NCI-H2196 treated with DMSO at 0.1 percent for 48 hours (cell line): ENCODE data around the gene TBC1D17.

Experiments
- DNase-seq: peaks from one replicate; lab custom pipeline; 2025; ENCODE audit not compliant: unreplicated experiment; lab: John Stamatoyannopoulos, UW

TBC1D17 gene

DNA sequence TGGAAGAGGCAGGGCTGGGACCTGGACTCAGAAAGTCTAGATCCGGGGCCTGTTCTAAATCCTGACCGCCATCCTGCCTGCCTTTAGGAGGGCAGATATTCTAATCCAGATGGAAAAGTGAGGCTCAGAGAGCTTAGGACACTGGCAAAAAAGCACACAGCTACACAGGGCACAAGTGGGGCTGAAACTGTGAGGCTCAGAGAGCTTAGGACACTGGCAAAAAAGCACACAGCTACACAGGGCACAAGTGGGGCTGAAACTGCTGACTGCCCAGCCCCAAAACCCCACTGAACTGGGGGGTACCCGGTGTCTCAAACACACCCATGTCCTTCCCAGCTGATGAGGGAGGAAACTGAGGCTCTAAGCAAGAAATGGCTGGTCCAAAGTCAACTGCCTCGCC is 2.3 kb upstream of the TBC1D17 start:
- no peak for DNase-seq

DNA sequence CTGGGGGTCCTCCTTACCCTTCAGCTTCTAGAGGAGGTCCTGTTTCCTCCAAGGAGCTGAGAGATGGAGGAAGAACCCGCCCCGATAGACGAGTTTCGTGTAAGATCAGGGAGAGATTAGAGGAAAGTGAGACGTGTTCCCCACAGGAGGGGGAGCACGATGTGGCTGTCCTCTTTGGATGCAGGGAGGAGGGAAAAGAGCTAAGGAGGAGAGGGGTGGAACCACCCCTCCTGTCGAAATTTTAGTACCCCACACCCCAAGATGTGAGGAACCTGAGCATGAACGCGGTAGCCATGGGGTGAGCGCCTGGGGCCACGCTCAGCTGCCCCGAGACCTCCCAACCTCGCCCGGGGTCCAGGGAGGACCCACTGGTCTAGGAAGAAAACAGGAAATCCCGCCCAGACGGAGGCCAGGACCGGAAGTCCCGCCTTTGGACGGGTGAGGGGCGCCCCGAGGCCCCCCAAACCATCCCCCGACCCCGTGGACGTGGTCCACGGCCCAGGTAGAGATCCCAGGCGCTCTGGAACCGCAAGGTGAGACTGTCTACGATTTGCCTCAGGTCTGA is 1.6 kb upstream of the TBC1D17 start:
- DNase-seq: no peak

DNA sequence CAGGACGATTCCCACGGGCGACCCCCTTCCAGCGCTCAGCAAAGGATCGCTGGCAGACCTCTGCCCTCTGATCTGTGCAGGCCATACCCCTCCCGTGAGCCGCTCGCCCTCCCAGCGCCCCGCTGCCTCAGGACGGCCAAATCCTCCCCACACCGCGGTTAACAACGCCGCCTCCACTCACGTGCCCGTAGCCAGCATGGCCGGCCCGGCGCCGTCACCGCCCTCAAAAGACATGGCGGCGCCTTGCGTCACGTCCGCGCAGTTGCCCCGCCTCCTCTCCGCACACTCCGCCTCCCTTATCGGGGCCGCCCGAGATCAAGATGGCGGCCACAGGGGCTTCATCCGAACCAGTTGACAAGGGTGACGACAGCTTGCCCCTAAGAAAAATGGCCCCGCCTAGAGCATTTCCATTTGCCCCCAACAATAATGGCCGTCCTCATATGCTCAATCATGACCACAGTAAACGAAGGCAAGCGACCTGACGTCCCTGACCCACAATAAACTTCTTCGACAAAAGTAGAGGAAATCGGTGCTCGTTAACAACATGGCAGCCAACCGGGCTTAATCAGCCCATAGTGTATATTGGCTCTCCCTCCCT is 981 bp upstream of the TBC1D17 start:
- peak; percentile 95 for DNase-seq

DNA sequence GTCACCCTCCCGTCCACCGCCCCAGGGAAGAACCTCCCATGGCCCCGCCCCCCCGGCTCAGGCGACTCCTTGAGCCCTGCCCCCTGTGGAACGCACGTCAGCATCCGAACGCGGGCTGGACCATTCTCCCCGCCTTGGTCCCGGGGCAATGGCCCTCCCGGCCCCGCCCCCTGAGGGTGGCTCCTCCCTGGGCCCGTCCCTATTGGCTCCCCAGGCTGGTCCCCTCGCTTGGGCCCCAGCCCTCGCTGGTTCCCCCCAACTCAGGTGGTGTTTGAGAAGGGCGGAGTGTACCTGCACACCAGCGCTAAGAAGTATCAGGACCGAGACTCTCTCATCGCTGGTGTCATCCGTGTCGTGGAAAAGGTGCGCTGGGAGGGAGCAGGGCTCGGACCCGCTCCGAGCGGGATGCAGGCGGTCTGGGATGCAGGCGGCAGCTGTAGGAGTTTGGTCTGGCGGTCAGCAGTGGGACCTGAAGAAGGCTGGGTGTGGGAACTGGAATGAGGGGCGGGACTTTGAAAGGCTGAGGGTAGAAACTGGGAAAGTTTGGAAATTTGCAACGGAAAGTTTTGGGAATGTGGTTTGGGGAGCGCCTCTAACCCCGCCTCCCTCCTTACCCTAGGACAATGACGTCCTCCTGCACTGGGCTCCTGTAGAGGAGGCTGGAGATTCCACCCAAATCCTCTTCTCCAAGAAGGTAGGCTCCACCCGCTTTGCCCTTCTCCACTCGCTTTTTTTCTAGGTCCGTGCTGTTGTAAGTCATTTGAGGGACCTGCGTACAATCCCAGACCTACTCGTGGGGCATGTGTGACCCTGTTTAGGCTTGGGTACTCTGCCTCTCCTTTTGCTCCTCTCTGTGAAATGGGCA is 609 bp downstream of the TBC1D17 start:
- DNase-seq: peak; percentile 89

- no peak for DNase-seq
These were observed 1.2 kb downstream of the TBC1D17 start for GRCh38 chr19:49878744-49879070.

GRCh38 chr19:49879243-49879963 is 1.9 kb downstream of the TBC1D17 start:
- DNase-seq: no peak

- no peak for DNase-seq
These were observed 2.8 kb downstream of the TBC1D17 start for GRCh38 chr19:49880162-49880869.

DNA sequence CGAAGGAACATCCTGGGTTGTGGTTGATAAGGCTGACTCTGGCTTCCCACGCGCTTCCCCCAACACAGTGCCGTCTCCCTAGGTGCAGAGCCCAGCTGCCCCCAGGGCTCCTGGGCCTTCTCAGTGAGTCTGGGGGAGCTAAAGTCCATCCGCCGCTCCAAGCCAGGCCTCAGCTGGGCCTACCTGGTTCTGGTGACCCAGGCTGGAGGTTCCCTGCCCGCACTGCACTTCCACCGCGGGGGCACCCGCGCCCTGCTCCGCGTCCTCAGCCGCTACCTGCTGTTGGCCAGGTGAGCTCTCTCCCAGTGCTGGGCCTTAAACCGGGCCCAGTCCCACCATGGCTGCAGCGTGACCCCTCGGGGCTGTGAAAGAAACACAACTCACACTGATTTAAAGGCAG is 3.7 kb downstream of the TBC1D17 start:
- DNase-seq: no peak

DNA sequence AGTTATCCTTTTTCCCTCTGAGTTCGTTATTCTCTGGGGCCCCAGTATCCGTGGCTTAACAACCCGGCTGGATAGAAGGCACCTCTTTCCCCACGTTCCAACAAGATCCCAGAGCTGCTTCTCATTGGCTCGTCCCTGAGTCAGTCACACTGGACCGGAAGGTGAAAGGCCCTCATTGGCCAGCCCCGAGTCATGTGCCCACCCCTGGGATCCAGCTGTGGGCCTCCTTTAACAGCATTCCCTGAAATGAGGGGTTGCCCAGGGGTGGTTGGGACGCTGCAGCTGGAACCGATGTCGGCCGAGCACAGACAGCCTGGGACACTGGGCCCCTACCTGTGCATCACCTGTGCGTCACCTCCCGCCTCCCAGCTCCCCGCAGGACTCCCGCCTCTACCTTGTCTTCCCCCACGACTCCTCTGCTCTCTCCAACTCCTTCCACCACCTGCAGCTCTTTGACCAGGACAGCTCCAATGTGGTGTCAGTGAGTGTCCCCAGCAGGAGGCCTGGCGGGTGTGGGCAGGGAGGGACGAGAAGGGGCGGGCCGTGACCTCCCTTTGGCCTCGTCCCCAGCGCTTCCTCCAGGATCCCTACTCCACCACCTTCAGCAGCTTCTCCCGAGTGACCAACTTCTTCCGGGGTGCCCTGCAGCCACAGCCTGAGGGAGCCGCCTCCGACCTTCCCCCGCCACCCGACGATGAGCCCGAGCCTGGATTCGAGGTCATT is 4.3 kb downstream of the TBC1D17 start:
- DNase-seq: no peak

GRCh38 chr19:49882643-49883042 is 5.1 kb downstream of the TBC1D17 start:
- DNase-seq: no peak

DNA sequence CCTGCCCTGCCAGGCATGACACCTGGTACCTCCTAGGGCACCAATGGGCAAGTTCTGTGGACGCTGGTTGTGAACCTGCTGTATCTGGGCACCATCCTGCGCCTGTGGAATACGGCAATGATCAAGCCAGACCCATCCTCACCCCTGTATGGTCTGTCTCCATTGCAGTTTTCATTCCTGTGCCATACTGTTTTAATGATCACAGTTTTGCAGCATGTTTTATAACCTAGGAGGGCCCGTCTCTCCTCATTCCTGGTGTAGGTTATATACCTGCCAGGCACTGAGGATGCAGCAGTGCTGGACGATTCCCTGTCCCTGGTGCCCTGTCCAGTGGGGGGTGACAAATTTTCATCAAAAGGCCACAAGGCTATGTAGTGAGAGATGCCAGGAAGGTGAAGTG is 5.6 kb downstream of the TBC1D17 start:
- DNase-seq: no peak

DNA sequence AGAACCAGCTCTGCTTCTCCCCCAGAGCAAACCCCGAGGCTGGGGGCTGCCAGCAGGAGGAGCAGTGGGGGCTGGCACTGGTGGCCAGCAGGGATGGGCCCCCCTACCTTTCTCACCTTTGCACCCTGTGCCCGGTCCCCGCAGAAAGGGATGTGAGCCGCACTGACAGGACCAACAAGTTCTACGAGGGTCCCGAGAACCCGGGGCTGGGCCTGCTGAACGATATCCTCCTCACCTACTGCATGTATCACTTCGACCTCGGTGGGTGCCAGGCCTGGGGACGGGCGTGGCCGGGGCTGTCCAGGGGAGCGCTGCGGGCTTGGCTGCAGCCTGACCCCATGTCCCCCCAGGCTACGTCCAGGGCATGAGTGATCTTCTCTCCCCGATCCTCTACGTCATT is 6.6 kb downstream of the TBC1D17 start:
- DNase-seq: no peak

- no peak for DNase-seq
These were observed 7.3 kb downstream of the TBC1D17 start for GRCh38 chr19:49884760-49885159.

DNA sequence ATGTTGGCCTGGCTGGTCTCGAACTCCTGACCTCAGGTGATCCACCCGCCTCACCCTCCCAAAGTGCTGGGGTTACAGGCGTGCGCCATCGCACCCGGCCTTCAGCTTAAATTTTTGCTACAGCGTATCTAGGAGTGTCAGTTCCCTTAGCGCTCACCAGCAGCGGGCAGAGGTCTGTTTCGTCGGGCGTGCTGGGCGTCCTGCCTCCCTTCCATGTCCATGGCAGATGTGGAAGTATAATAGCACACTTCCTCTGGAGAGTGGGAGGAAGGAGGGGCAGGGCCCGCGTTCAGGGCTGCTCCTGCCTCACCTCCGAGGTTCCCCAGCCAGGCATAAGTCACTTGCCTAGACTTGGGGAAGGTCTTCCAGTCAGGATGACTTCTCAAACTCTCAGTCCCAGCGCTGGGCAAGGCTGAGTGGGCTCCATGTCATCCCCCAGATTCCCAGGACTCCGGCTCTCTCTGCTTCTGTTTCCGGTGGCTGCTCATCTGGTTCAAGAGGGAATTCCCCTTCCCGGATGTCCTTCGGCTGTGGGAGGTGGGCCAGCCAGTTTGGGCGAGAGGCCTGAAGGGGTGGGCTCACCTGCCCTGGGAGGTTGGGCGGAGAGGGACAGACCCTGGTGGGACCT is 9.6 kb downstream of the TBC1D17 start:
- DNase-seq: no peak

DNA sequence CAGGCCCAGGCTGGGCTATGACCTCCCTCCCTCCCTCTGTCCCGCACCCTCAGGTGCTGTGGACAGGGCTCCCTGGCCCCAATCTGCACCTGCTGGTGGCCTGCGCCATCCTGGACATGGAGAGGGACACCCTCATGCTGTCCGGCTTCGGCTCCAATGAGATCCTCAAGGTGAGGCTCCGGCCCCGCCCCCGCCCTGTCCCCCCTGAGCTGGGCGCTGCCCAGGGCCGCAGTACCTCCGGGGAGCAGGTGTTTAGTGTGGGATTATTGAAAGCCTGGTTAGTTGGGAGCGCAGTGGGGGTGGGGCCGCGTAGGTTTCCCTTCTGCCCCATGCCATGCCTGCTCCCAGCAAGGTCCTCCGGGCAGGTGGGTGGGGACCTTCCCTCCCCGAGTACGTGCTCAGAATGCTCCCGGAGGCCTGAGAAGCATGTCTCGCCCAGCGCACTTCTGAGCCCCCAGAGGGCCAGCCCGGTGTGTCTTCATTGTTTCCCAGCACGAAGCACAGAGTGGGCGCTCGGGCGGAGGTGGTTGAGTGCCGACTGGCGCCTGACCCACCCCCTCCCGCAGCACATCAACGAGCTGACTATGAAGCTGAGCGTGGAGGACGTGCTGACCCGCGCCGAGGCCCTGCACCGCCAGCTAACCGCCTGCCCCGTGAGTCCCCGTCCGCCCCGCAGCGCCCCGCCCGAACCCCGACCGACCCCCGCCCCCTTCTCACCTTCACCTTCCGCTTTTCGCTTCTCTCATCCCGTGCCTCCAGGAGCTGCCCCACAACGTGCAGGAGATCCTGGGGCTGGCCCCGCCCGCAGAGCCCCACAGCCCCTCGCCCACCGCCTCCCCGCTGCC is 10.4 kb downstream of the TBC1D17 start:
- no peak for DNase-seq

GRCh38 chr19:49888510-49888824 is 11.0 kb downstream of the TBC1D17 start:
- DNase-seq: no peak

DNA sequence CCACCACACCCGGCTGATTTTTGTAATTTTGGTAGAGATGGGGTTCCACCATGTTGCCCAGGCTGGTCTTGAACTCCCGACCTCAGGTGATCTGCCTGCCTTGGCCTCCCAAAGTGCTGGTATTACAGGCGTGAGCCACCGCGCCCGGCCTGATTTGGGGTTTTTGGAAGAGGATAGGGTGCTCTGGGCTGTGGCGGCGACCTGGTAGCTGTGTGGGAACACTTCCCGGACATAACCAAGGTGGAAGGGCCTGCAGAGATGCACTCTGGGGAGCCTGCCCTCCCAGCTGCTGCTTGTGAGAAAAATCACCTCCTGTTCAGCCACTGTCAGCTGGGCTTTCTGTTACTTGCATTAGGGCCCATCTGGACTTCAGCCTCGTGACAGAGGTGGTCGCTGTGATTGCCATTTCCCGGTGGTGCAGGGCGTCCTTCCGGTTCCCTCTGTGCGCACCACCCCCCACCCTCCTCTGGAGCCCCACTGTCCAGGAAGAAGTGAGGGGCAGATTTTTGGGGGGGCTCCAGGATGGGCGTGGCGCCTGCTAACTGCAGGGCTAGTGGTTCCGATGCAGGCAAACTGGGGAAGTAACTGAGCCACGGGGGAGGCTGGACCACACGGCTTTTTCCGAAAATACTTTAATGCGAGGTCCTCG is 11.7 kb downstream of the TBC1D17 start:
- no peak for DNase-seq

DNA sequence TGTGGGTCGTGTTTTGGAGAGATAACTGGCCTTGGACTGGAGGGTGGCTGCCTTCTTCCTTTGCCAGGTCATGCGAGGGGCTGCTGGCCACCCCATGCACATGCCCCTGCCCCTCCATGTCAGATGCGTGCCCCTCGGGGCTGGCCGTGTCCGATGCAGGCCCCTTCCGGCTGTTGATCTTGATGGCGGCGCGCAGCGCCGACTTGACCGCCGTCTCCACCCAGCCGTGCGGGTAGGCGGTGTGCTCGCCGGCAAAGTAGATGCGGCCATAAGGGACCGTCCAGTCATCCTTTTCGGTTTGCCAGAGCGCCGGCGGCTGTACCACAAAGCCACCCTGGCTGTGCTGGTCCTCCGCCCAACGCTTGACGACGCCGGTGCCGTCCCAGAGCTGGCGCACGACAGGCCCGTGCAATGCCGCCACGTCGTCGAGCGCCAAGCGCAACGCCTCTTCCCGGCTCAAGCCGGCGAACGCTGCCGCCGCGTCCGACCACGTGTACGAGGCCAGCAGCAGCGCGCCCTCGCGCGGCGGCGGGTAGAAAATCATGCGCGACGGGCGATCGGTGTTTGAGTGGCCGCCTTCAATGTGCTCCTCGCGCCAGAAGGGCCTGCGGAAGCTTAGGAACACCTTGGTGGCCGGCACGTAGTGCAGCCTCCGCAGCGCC is 12.3 kb downstream of the TBC1D17 start:
- DNase-seq: peak; percentile 62
